GM23338 (cell line): ENCODE measurements around the gene SMARCA5.
A peak's percentile ranks its signal among the peaks of the same experiment; 100 is the strongest.

ENCODE experiments used
- CREB1 ChIP-seq: fragments of 250-450 bp; sonication (Bioruptor Pico); IDR thresholded peaks from 2 replicates; pipeline ENCODE4 v1.5.0; 2020; ENCODE audit warnings: low read depth, mild to moderate bottlenecking, moderate library complexity
- EZH2 ChIP-seq: fragments of 200-600 bp; sonication (generic); IDR thresholded peaks from one replicate; pipeline ENCODE4 v1.8.0; 2017; ENCODE audit warnings: antibody characterized with exemption, mild to moderate bottlenecking, low read depth; ENCODE audit not compliant: unreplicated experiment
- EZH2phosphoT487 ChIP-seq: fragments of 200-600 bp; sonication (generic); IDR thresholded peaks from one replicate; pipeline ENCODE4 v1.8.1; 2018; ENCODE audit warnings: antibody characterized with exemption; ENCODE audit not compliant: unreplicated experiment
- POLR2AphosphoS5 ChIP-seq: IDR thresholded peaks from 2 replicates; pipeline ENCODE4 v1.6.1; 2016; ENCODE audit warnings: antibody characterized with exemption, low read depth
- STAT1 ChIP-seq: IDR thresholded peaks from one replicate; pipeline ENCODE4 v1.6.1; 2016; ENCODE audit warnings: antibody characterized with exemption; ENCODE audit not compliant: unreplicated experiment
- ZNF331 ChIP-seq: fragments of 250-450 bp; sonication (Bioruptor Pico); IDR thresholded peaks from 2 replicates; pipeline ENCODE4 v1.5.0; 2020; ENCODE audit warnings: low read depth, mild to moderate bottlenecking, moderate library complexity
- TF ChIP-seq, protein P1 (sequence below), 2 experiments: fragments of 200-600 bp in 1 of 2; sonication (generic) in 1 of 2; conservative IDR thresholded peaks; 2 replicates each; pipeline versions ENCODE4 v1.5.1 to v1.6.1; 2016 to 2017; ENCODE audit warnings: antibody characterized with exemption in 2 of 2, low read depth in 2 of 2, mild to moderate bottlenecking in 2 of 2, moderate library complexity in 1 of 2
- TF ChIP-seq, protein P2 (sequence below): fragments of 250-450 bp; sonication (Bioruptor Pico); IDR thresholded peaks from 2 replicates; pipeline ENCODE4 v1.5.0; 2020; ENCODE audit warnings: mild to moderate bottlenecking, moderate library complexity
- TF ChIP-seq, protein P3 (sequence below): IDR thresholded peaks from one replicate; pipeline ENCODE4 v1.6.1; 2018; ENCODE audit warnings: antibody characterized with exemption; ENCODE audit not compliant: unreplicated experiment
- TF ChIP-seq, protein P4 (sequence below): IDR thresholded peaks from 2 replicates; pipeline ENCODE4 v1.6.1; 2016; ENCODE audit warnings: antibody characterized with exemption

GRCh38 chr4:143531380-143531779 is 17.9 kb downstream of the SMARCA5 start:
- TF ChIP-seq, protein P1, sequence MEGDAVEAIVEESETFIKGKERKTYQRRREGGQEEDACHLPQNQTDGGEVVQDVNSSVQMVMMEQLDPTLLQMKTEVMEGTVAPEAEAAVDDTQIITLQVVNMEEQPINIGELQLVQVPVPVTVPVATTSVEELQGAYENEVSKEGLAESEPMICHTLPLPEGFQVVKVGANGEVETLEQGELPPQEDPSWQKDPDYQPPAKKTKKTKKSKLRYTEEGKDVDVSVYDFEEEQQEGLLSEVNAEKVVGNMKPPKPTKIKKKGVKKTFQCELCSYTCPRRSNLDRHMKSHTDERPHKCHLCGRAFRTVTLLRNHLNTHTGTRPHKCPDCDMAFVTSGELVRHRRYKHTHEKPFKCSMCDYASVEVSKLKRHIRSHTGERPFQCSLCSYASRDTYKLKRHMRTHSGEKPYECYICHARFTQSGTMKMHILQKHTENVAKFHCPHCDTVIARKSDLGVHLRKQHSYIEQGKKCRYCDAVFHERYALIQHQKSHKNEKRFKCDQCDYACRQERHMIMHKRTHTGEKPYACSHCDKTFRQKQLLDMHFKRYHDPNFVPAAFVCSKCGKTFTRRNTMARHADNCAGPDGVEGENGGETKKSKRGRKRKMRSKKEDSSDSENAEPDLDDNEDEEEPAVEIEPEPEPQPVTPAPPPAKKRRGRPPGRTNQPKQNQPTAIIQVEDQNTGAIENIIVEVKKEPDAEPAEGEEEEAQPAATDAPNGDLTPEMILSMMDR (conservative IDR thresholded peaks at IDR 0.05; ENCODE audit: low read depth in 2 of 2), result peak in 1 of 2 experiments; percentile 26; a peak in 2 of 4 replicates
- no peak for TF ChIP-seq EZH2
- TF ChIP-seq, protein P2, sequence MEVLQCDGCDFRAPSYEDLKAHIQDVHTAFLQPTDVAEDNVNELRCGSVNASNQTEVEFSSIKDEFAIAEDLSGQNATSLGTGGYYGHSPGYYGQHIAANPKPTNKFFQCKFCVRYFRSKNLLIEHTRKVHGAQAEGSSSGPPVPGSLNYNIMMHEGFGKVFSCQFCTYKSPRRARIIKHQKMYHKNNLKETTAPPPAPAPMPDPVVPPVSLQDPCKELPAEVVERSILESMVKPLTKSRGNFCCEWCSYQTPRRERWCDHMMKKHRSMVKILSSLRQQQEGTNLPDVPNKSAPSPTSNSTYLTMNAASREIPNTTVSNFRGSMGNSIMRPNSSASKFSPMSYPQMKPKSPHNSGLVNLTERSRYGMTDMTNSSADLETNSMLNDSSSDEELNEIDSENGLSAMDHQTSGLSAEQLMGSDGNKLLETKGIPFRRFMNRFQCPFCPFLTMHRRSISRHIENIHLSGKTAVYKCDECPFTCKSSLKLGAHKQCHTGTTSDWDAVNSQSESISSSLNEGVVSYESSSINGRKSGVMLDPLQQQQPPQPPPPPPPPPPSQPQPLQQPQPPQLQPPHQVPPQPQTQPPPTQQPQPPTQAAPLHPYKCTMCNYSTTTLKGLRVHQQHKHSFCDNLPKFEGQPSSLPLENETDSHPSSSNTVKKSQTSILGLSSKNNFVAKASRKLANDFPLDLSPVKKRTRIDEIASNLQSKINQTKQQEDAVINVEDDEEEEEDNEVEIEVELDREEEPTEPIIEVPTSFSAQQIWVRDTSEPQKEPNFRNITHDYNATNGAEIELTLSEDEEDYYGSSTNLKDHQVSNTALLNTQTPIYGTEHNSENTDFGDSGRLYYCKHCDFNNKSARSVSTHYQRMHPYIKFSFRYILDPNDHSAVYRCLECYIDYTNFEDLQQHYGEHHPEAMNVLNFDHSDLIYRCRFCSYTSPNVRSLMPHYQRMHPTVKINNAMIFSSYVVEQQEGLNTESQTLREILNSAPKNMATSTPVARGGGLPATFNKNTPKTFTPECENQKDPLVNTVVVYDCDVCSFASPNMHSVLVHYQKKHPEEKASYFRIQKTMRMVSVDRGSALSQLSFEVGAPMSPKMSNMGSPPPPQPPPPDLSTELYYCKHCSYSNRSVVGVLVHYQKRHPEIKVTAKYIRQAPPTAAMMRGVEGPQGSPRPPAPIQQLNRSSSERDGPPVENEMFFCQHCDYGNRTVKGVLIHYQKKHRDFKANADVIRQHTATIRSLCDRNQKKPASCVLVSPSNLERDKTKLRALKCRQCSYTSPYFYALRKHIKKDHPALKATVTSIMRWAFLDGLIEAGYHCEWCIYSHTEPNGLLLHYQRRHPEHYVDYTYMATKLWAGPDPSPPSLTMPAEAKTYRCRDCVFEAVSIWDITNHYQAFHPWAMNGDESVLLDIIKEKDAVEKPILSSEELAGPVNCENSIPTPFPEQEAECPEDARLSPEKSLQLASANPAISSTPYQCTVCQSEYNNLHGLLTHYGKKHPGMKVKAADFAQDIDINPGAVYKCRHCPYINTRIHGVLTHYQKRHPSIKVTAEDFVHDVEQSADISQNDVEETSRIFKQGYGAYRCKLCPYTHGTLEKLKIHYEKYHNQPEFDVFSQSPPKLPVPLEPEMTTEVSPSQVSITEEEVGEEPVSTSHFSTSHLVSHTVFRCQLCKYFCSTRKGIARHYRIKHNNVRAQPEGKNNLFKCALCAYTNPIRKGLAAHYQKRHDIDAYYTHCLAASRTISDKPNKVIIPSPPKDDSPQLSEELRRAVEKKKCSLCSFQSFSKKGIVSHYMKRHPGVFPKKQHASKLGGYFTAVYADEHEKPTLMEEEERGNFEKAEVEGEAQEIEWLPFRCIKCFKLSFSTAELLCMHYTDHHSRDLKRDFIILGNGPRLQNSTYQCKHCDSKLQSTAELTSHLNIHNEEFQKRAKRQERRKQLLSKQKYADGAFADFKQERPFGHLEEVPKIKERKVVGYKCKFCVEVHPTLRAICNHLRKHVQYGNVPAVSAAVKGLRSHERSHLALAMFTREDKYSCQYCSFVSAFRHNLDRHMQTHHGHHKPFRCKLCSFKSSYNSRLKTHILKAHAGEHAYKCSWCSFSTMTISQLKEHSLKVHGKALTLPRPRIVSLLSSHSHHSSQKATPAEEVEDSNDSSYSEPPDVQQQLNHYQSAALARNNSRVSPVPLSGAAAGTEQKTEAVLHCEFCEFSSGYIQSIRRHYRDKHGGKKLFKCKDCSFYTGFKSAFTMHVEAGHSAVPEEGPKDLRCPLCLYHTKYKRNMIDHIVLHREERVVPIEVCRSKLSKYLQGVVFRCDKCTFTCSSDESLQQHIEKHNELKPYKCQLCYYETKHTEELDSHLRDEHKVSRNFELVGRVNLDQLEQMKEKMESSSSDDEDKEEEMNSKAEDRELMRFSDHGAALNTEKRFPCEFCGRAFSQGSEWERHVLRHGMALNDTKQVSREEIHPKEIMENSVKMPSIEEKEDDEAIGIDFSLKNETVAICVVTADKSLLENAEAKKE, result no peak
- TF ChIP-seq, protein P3, sequence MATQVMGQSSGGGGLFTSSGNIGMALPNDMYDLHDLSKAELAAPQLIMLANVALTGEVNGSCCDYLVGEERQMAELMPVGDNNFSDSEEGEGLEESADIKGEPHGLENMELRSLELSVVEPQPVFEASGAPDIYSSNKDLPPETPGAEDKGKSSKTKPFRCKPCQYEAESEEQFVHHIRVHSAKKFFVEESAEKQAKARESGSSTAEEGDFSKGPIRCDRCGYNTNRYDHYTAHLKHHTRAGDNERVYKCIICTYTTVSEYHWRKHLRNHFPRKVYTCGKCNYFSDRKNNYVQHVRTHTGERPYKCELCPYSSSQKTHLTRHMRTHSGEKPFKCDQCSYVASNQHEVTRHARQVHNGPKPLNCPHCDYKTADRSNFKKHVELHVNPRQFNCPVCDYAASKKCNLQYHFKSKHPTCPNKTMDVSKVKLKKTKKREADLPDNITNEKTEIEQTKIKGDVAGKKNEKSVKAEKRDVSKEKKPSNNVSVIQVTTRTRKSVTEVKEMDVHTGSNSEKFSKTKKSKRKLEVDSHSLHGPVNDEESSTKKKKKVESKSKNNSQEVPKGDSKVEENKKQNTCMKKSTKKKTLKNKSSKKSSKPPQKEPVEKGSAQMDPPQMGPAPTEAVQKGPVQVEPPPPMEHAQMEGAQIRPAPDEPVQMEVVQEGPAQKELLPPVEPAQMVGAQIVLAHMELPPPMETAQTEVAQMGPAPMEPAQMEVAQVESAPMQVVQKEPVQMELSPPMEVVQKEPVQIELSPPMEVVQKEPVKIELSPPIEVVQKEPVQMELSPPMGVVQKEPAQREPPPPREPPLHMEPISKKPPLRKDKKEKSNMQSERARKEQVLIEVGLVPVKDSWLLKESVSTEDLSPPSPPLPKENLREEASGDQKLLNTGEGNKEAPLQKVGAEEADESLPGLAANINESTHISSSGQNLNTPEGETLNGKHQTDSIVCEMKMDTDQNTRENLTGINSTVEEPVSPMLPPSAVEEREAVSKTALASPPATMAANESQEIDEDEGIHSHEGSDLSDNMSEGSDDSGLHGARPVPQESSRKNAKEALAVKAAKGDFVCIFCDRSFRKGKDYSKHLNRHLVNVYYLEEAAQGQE, result no peak
- TF ChIP-seq POLR2AphosphoS5, result no peak
- no peak for TF ChIP-seq CREB1 (CRISPR knock-in tag)
- TF ChIP-seq ZNF331 (CRISPR knock-in tag), result no peak
- no peak for TF ChIP-seq EZH2phosphoT487
- TF ChIP-seq, protein P4, sequence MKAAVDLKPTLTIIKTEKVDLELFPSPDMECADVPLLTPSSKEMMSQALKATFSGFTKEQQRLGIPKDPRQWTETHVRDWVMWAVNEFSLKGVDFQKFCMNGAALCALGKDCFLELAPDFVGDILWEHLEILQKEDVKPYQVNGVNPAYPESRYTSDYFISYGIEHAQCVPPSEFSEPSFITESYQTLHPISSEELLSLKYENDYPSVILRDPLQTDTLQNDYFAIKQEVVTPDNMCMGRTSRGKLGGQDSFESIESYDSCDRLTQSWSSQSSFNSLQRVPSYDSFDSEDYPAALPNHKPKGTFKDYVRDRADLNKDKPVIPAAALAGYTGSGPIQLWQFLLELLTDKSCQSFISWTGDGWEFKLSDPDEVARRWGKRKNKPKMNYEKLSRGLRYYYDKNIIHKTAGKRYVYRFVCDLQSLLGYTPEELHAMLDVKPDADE, result no peak
- no peak for TF ChIP-seq STAT1
